HG03097 (cell line): Measurements from ENCODE around the gene GADD45A.

Experiments
- ATAC-seq: cut with Tn5 transposase; IDR thresholded peaks from one replicate; pipeline ENCODE4 v1.9.1; 2021; ENCODE audit not compliant: unreplicated experiment, low FRiP score

The GADD45A gene

GRCh38 chr1:67666636-67667035 lies 18.4 kb upstream of the GADD45A start:
- no peak for ATAC-seq

DNA sequence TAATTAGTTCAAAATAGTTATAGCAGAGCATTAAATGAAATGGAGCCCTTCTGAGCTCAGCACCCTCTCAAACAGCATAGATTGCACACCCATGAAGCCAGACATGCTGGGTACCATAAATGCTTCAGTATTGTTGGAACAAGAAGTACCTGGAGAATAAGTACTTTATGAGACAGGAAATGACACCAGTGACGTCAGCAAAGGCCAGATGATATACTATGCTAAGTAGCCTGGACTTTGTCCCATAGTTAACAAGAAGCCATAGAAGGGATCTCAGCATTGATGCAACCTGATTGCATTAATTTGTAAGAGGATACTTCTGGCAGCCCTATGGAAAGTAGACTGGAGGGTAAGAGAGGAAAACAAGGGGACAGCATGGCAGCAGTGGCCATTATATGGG lies 16.3 kb upstream of the GADD45A start:
- no peak for ATAC-seq

- ATAC-seq: no peak
Measured at GRCh38 chr1:67672260-67672803, 12.7 kb upstream of the GADD45A start.

- no peak for ATAC-seq
Measured at GRCh38 chr1:67673468-67674201, 11.4 kb upstream of the GADD45A start.

GRCh38 chr1:67674260-67675011 lies 10.6 kb upstream of the GADD45A start:
- ATAC-seq: no peak

- ATAC-seq: peak; percentile 69
Measured at GRCh38 chr1:67675800-67676199, 9.2 kb upstream of the GADD45A start.

DNA sequence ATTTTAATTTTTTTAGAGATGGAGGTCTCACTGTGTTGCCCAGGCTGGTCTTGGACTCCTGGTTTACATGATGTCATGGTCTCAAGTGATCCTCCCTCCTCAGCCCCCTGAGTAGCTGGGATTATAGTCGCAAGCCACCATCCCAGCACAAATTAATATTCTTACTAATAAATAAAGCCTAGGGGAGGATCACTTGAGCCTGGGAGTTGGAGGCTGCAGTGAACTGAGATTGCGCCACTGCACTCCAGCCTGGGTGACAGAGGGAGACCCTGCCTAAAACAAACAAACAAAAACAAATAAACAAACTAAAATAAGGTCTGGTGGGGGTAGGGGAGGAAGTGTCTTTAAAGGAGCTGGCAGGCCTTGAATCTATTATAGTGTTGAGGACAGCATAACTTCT lies 8.7 kb upstream of the GADD45A start:
- ATAC-seq: no peak

- ATAC-seq: no peak
Measured at GRCh38 chr1:67676946-67677345, 8.1 kb upstream of the GADD45A start.

- no peak for ATAC-seq
Measured at GRCh38 chr1:67677408-67677807, 7.6 kb upstream of the GADD45A start.

DNA sequence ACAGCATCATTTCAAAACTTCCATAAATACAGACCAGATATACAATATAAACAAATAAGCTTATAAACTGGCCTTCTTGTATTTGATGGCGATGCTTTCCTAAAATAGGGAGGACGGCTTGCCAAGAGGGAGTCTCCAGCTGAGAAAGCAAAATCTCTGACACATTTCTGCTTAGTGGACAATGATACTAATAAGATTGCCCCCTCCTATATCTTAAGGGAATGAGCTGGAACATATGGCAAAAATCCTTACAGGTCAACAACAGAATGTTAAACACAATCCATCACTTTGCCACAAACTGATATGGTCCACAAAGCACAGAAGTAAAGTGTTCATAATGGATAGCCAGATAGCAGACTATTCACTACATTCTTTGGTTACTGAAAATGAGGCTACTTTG lies 7.1 kb upstream of the GADD45A start:
- ATAC-seq: no peak

DNA sequence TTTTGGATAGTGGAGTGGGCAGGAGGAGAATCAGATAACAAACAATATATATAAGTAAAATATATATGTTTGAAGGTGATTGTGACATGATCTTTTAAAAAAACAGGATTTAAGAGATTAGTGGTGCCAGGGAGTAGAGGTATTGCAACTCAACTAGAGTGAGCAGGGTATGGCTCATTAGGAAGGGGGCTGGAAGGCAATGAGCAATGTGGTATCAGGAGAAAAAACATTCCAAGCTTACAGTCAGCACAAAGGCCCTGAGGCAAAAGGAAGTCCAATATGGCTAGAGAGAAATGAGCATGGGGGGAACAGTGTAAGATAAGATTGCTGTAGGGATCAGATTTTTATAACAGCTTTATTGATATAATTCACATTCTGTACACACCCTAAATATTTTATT lies 5.3 kb upstream of the GADD45A start:
- no peak for ATAC-seq

- ATAC-seq: no peak
Measured at GRCh38 chr1:67680486-67680885, 4.5 kb upstream of the GADD45A start.

DNA sequence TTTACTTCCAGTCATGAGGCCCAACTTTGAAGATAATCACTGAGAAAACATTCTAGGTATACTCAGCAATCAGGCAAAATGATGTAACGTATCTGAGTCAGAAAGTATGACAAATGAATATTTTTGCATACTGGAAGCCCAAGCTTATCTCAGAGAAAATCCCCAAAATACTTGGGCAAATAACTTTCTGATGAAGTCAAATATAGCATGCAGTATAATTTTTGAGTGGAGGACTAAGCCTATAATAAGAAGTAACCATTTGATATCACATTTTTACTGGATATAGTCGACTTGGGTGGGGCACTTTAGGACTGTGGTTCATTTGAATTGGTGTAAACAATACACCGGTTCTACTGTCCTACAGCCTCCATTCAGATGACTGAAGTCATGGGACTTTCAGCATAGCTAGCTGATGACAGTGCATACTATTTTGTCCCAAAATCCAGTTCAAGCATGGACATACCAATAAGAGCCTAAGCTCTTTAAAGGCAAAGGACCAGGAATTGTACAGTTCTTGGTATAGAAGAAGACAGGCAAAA lies 2.3 kb upstream of the GADD45A start:
- no peak for ATAC-seq

- no peak for ATAC-seq
Measured at GRCh38 chr1:67683316-67683715, 1.7 kb upstream of the GADD45A start.

- no peak for ATAC-seq
Measured at GRCh38 chr1:67683766-67684525, 1.1 kb upstream of the GADD45A start.

DNA sequence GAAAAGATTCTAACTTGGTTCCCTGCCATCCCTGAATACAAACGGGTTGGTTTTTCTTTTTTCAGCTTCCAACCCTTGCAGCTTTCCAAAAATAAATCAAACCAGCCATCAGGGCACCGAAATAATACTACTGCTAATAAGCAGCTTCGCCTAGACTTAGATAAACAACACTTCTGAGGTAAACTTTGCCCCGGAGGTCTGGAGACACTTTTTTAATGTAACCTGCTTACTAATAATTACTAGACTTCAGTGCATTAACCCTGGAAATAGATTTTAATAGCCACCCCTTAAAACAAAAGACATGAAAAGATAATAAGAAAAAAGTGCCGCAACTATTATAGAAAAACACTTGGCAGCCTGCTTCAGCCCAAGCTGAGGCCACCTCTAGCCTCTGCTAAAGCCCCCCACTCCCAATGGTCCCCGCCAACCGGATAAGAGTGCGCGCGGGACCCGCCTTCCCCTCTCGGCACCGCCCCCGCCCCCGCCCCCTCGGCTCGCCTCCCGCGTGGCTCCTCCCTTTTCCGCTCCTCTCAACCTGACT lies 405 bp upstream of the GADD45A start:
- ATAC-seq: no peak

- peak; percentile 11 for ATAC-seq
Measured at GRCh38 chr1:67685558-67686266, 711 bp downstream of the GADD45A start.

- ATAC-seq: peak; percentile 20
Measured at GRCh38 chr1:67686267-67687197, 1.5 kb downstream of the GADD45A start.

- no peak for ATAC-seq
Measured at GRCh38 chr1:67687198-67687545, 2.2 kb downstream of the GADD45A start.
